CD14-positive monocyte (primary cell): ENCODE data around the gene NRXN3. TPM values are rescaled to one million over a fixed set of nuclear protein-coding genes. Genes with fewer than 3 reads are reported as not detected.
A peak's percentile ranks its signal among the peaks of the same experiment; 100 is the strongest.

Experiments used
- DNase-seq, 3 donors: peaks; one replicate each; pipeline ENCODE4 v3.0.0-alpha.2; 2011 to 2022
- H2AFZ ChIP-seq: 2 replicates; pipeline ENCODE4 v1.6.0; 2012; ENCODE audit warnings: mild to moderate bottlenecking, low read depth, low read length, inconsistent platforms; ENCODE audit not compliant: insufficient read depth, poor library complexity, severe bottlenecking
- H3K27ac ChIP-seq, 2 donors: 1 replicate in 1 of 2; 2 replicates in 1 of 2; pipeline ENCODE4 v1.5.1; 2012 to 2013; ENCODE audit warnings: low read length in 2 of 2, control low read depth in 1 of 2, inconsistent platforms in 1 of 2, low read depth in 1 of 2, mild to moderate bottlenecking in 1 of 2
- H3K27me3 ChIP-seq, 2 donors: one replicate each; pipeline versions ENCODE4 v1.6.0 to v1.6.1; 2011 to 2013; ENCODE audit warnings: low read length in 2 of 2; ENCODE audit not compliant: control insufficient read depth in 2 of 2, insufficient read depth in 2 of 2
- H3K36me3 ChIP-seq, 2 donors: replicated peaks in 1 of 2; 1 replicate in 1 of 2; 2 replicates in 1 of 2; pipeline versions ENCODE4 v1.5.1 to v1.6.1; 2012 to 2013; ENCODE audit warnings: low read length in 2 of 2, control low read depth in 1 of 2, inconsistent platforms in 1 of 2, mild to moderate bottlenecking in 1 of 2; ENCODE audit not compliant: insufficient read depth in 2 of 2, control insufficient read depth in 1 of 2
- H3K4me1 ChIP-seq, 2 donors: 1 replicate in 1 of 2; 2 replicates in 1 of 2; pipeline versions ENCODE4 v1.5.1 to v1.6.1; 2012 to 2013; ENCODE audit warnings: low read length in 2 of 2, control low read depth in 1 of 2, inconsistent platforms in 1 of 2, mild to moderate bottlenecking in 1 of 2, moderate library complexity in 1 of 2; ENCODE audit not compliant: insufficient read depth in 2 of 2, control insufficient read depth in 1 of 2
- H3K4me2 ChIP-seq: replicated peaks from 2 replicates; pipeline ENCODE3; 2012; ENCODE audit warnings: low read length, moderate library complexity, mild to moderate bottlenecking; ENCODE audit not compliant: poor library complexity, severe bottlenecking; ENCODE audit errors: extremely low read depth
- H3K4me3 ChIP-seq, 3 experiments: fragments of 200-600 bp in 1 of 3; sonication (generic) in 1 of 3; replicated peaks in 1 of 3; 1 replicate in 2 of 3; 2 replicates in 1 of 3; pipeline ENCODE4 v1.5.1; 2011 to 2013; ENCODE audit warnings: low read length in 3 of 3, mild to moderate bottlenecking in 3 of 3, control low read depth in 2 of 3, low read depth in 2 of 3, inconsistent platforms in 1 of 3, moderate library complexity in 1 of 3
- H3K79me2 ChIP-seq: 2 replicates; pipeline ENCODE4 v1.6.0; 2012; ENCODE audit warnings: mild to moderate bottlenecking, control low read depth, inconsistent platforms, low read length, moderate library complexity; ENCODE audit not compliant: insufficient read depth
- H3K9ac ChIP-seq: 2 replicates; pipeline ENCODE4 v1.6.0; 2017; ENCODE audit warnings: low read length, mild to moderate bottlenecking; ENCODE audit not compliant: insufficient read depth, poor library complexity, severe bottlenecking
- H3K9me3 ChIP-seq, 2 donors: replicated peaks in 1 of 2; 1 replicate in 1 of 2; 2 replicates in 1 of 2; pipeline versions ENCODE4 v1.5.1 to v1.6.1; 2012 to 2013; ENCODE audit warnings: low read length in 2 of 2, control low read depth in 1 of 2; ENCODE audit not compliant: control insufficient read depth in 1 of 2, insufficient read depth in 1 of 2
- H4K20me1 ChIP-seq: 2 replicates; pipeline ENCODE4 v1.6.0; 2012; ENCODE audit warnings: mild to moderate bottlenecking, low read length, control low read depth, moderate library complexity; ENCODE audit not compliant: insufficient read depth
- H3K27ac Mint-ChIP-seq, 7 donors: one replicate each; pipeline ENCODE4 v1.8.0; 2020; ENCODE audit warnings: mild to moderate bottlenecking in 7 of 7, mixed read lengths in 7 of 7, moderate library complexity in 6 of 7, inconsistent platforms in 2 of 7
- H3K27me3 Mint-ChIP-seq, 3 donors: one replicate each; pipeline ENCODE4 v1.8.0; 2021 to 2022; ENCODE audit warnings: low read depth in 3 of 3, mild to moderate bottlenecking in 3 of 3, mixed read lengths in 3 of 3, moderate library complexity in 3 of 3, inconsistent platforms in 1 of 3
- H3K36me3 Mint-ChIP-seq, 2 donors: one replicate each; pipeline ENCODE4 v1.8.0; 2020; ENCODE audit warnings: mixed read lengths in 2 of 2, inconsistent platforms in 1 of 2, mild to moderate bottlenecking in 1 of 2
- H3K4me1 Mint-ChIP-seq: one replicate; pipeline ENCODE4 v1.8.0; 2020; ENCODE audit warnings: mild to moderate bottlenecking, mixed read lengths
- H3K4me3 Mint-ChIP-seq, 2 donors: one replicate each; pipeline ENCODE4 v1.8.0; 2020; ENCODE audit warnings: mild to moderate bottlenecking in 2 of 2, mixed read lengths in 2 of 2, moderate library complexity in 1 of 2
- H3K9me3 Mint-ChIP-seq, 7 donors: one replicate each; pipeline ENCODE4 v1.8.0; 2020 to 2022; ENCODE audit warnings: mixed read lengths in 7 of 7, mild to moderate bottlenecking in 6 of 7, moderate library complexity in 6 of 7, inconsistent platforms in 2 of 7
- WGBS: methylation state at CpG from one replicate; pipeline ENCODE4 v1.1.5; 2013; ENCODE audit warnings: missing lambda C conversion rate; ENCODE audit not compliant: insufficient coverage; 5-methylcytosine and 5-hydroxymethylcytosine counted together
- intact Hi-C, 2 donors: fragments of 100-400 bp; cut with micrococcal nuclease; formaldehyde crosslinking; loops; one replicate each; pipeline versions ENCODE4 v1.15.0 to v1.15.1; 2023
- polyA plus RNA-seq, 3 donors: library from polyadenylated mRNA; depleted of rRNA in 1 of 3; unstranded in 2 of 3; stranded (reverse) in 1 of 3; fragments of 300-500 nt in 2 of 3; fragments of >200 nt in 1 of 3; fragmentation: Illumina TruSeq in 2 of 3; gene quantifications; 1 replicate in 2 of 3; 2 replicates in 1 of 3; pipeline ENCODE4 v1.2.3, GENCODE V29; 2012 to 2021
- TF ChIP-seq, protein P1 (sequence below): fragments of 200-600 bp; IDR thresholded peaks from one replicate; pipeline ENCODE4 v1.8.0; 2022; ENCODE audit warnings: antibody characterized with exemption, mild to moderate bottlenecking

The NRXN3 gene
- polyA plus RNA-seq, 3 donors: not detected

DNA sequence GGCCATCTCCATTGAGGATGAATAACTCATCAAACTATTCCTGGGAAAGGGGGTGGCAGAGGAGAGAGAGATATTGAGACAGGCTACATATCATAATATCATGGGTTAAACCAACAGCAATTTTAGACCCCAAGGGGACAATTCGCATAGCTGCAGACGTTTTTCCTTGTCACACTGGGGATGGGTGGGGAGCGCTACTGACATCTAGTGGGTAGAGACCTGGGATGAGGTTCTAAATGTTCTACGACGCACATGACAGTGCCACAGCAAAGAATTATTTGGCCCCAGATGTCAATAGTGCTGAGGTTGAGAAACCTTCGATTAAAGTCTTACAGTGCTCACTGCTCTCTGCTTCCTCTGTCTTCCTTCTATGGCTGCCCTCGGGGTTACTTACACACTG lies 425.6 kb downstream of the NRXN3 start:
- Histone ChIP-seq H3K27ac (no peak overlapping the region), H2AFZ (no peak overlapping the region), H3K9ac (no peak overlapping the region), H3K27me3 (no peaks in the 10 kb centered on the region), H3K9me3 (no peaks in the 10 kb centered on the region), H3K36me3 (no peaks in the 10 kb centered on the region), H4K20me1 (no peaks in the 10 kb centered on the region), H3K4me2 (no peak overlapping the region), H3K79me2 (no peaks in the 10 kb centered on the region), H3K4me1 (no peaks in the 10 kb centered on the region), H3K4me3 (no peak overlapping the region)
- no peaks in the 10 kb centered on the region for H3K4me1 Mint-ChIP-seq
- WGBS: 53% methylated on average over 6 of the region's 7 CpGs
- TF ChIP-seq, protein P1, sequence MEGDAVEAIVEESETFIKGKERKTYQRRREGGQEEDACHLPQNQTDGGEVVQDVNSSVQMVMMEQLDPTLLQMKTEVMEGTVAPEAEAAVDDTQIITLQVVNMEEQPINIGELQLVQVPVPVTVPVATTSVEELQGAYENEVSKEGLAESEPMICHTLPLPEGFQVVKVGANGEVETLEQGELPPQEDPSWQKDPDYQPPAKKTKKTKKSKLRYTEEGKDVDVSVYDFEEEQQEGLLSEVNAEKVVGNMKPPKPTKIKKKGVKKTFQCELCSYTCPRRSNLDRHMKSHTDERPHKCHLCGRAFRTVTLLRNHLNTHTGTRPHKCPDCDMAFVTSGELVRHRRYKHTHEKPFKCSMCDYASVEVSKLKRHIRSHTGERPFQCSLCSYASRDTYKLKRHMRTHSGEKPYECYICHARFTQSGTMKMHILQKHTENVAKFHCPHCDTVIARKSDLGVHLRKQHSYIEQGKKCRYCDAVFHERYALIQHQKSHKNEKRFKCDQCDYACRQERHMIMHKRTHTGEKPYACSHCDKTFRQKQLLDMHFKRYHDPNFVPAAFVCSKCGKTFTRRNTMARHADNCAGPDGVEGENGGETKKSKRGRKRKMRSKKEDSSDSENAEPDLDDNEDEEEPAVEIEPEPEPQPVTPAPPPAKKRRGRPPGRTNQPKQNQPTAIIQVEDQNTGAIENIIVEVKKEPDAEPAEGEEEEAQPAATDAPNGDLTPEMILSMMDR: no peak
- H3K27ac Mint-ChIP-seq: no peak overlapping the region
- no peaks in the 10 kb centered on the region for H3K36me3 Mint-ChIP-seq
- intact Hi-C loops: loop anchor here (5.0 kb wide), 3 partner anchors 148 to 733 kb away; no protein-coding TSS in a partner anchor
- H3K27me3 Mint-ChIP-seq: peaks cover 3% of the 10 kb centered on the region in 3 donors
- no peaks in the 10 kb centered on the region for H3K9me3 Mint-ChIP-seq
- DNase-seq: no peak
- no peak overlapping the region for H3K4me3 Mint-ChIP-seq

DNA sequence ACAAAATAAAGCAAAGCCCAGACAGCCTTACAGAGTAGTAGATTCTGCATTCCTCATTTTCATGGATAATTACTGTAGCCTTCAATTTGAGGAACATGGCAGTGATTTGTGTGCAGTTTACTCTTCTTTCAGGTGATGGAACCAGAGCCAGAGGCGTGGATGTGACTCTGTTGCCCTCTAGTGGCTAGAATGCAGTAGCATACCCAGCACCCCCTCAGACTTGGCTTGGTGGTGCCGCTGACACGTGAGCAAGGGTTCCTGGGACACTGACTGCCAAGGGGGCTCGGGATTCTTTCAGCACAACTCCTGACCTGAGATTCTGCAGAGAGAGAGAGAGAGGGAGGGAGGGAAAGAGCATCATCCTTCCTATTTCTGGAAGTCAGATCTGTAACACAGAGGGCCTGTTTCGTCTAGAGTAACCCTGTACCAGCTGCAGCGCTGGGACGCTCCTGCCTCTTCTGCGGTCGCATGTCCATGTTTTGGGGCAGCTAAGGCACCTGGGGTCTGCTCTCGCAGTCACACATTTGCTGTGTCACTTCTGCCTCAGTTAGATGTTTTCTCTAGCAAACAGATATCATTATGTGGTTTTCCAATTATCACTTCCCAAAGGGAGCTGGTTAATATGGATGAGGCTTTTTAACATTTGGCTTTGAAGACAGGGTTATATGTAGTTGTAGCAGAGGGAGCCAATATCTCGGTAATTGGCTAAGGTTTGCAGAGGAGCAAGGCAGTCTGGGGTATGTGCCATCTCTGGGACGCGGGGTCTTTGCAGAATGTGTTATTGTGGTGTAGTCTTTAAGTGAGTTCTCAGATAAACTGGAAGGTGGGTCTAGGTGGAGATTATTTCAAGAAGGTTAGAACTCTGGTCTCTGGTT lies 428.1 kb downstream of the NRXN3 start:
- intact Hi-C loops: loop anchor here (5.0 kb wide), 3 partner anchors 151 to 736 kb away; no protein-coding TSS in a partner anchor
- no peak overlapping the region for H3K27ac Mint-ChIP-seq
- H3K27me3 Mint-ChIP-seq: peaks cover 3 to 6% (median 3%) of the 10 kb centered on the region in 3 donors
- Histone ChIP-seq H3K27ac (no peak overlapping the region), H3K36me3 (no peaks in the 10 kb centered on the region), H2AFZ (no peak overlapping the region), H3K9ac (no peak overlapping the region), H3K27me3 (no peaks in the 10 kb centered on the region), H4K20me1 (no peaks in the 10 kb centered on the region), H3K4me3 (no peak overlapping the region), H3K9me3 (no peaks in the 10 kb centered on the region), H3K79me2 (no peaks in the 10 kb centered on the region), H3K4me1 (no peaks in the 10 kb centered on the region), H3K4me2 (no peak overlapping the region)
- no peaks in the 10 kb centered on the region for H3K9me3 Mint-ChIP-seq
- DNase-seq: peak; percentile 2 to 35 (median 16)
- no peaks in the 10 kb centered on the region for H3K36me3 Mint-ChIP-seq
- TF ChIP-seq, protein P1: peak; percentile 89
- H3K4me3 Mint-ChIP-seq: no peak overlapping the region
- WGBS: 83% methylated on average over 8 of the region's 13 CpGs
- no peaks in the 10 kb centered on the region for H3K4me1 Mint-ChIP-seq
